Prostate gland (tissue), 2 donors: ENCODE measurements around the gene SORBS2.

ENCODE experiments used
- CTCF ChIP-seq, 4 experiments: fragments of 200-600 bp in 2 of 4; fragments of 450-650 bp in 2 of 4; sonication (generic) in 2 of 4; IDR thresholded peaks; 1 replicate in 3 of 4; 2 replicates in 1 of 4; pipeline ENCODE4 v1.5.1; 2016 to 2019; ENCODE audit warnings: antibody characterized with exemption in 4 of 4, mild to moderate bottlenecking in 2 of 4, moderate library complexity in 2 of 4
- POLR2AphosphoS5 ChIP-seq: sonication (generic); formaldehyde crosslinking; IDR thresholded peaks from one replicate; pipeline ENCODE4 v1.6.1; 2017; ENCODE audit warnings: antibody characterized with exemption

DNA sequence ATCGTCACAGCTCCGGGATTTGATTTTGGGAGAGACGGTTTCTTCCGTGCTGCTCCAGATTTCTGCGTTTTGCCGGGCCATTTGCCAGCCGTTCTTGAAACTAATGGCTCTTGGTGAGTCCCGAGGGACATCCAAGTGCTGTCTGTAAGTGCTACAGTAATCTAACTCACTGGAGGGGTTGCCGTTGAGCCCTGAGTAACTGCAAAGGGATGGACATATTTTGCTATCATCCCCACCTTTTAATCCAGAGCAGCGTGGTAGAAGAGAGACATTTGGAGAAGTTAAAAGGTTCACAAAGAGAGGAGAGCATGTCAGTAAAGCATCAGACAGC is 187.8 kb downstream of the SORBS2 start:
- no peak for TF ChIP-seq POLR2AphosphoS5
- no peak for TF ChIP-seq CTCF (IDR thresholded peaks at IDR 0.05)
